MM.1S (cell line): ENCODE data around the gene DYNC1I1.

Experiments
- DNase-seq: peaks from one replicate; pipeline ENCODE4 v3.0.0-alpha.2; 2015
- H2AFZ ChIP-seq: fragments of 300-600 bp; sonication (generic); 2 replicates; pipeline ENCODE4 v1.6.0; 2016; ENCODE audit warnings: antibody characterized with exemption, low read length
- H3F3A ChIP-seq: fragments of 300-600 bp; sonication (generic); 2 replicates; pipeline ENCODE4 v1.6.1; 2016; ENCODE audit warnings: mild to moderate bottlenecking, antibody characterized with exemption, low read length, moderate library complexity, mixed read lengths; ENCODE audit not compliant: insufficient read depth
- H3K27ac ChIP-seq: fragments of 300-600 bp; sonication (generic); 2 replicates; pipeline ENCODE4 v1.5.1; 2016; ENCODE audit warnings: mild to moderate bottlenecking, low read length
- H3K27me3 ChIP-seq: fragments of 300-600 bp; sonication (generic); replicated peaks from 2 replicates; pipeline ENCODE4 v1.6.0; 2016; ENCODE audit warnings: low read length; ENCODE audit not compliant: insufficient read depth
- H3K36me3 ChIP-seq: fragments of 300-600 bp; sonication (generic); replicated peaks from 2 replicates; pipeline ENCODE4 v1.6.1; 2016; ENCODE audit warnings: mild to moderate bottlenecking, low read length, mixed read lengths; ENCODE audit not compliant: insufficient read depth
- H3K4me1 ChIP-seq: fragments of 300-600 bp; sonication (generic); 2 replicates; pipeline ENCODE4 v1.6.1; 2016; ENCODE audit warnings: low read length, mixed read lengths
- H3K4me2 ChIP-seq: fragments of 300-600 bp; sonication (generic); 2 replicates; pipeline ENCODE4 v1.6.0; 2016; ENCODE audit warnings: low read depth, low read length
- H3K4me3 ChIP-seq: fragments of 300-600 bp; sonication (generic); 2 replicates; pipeline ENCODE4 v1.5.1; 2016; ENCODE audit warnings: low read length, mixed read lengths
- H3K79me2 ChIP-seq: fragments of 300-600 bp; sonication (generic); 2 replicates; pipeline ENCODE4 v1.6.1; 2016; ENCODE audit warnings: mixed run types, low read length, mixed read lengths
- H3K9ac ChIP-seq: fragments of 300-600 bp; sonication (generic); 2 replicates; pipeline ENCODE4 v1.6.1; 2016; ENCODE audit warnings: low read length, mixed read lengths
- H3K9me2 ChIP-seq: fragments of 300-600 bp; sonication (generic); replicated peaks from 2 replicates; pipeline ENCODE4 v1.6.1; 2016; ENCODE audit warnings: mild to moderate bottlenecking, low read length, mixed read lengths; ENCODE audit not compliant: insufficient read depth
- H3K9me3 ChIP-seq: fragments of 300-600 bp; sonication (generic); replicated peaks from 2 replicates; pipeline ENCODE4 v1.6.1; 2016; ENCODE audit warnings: mild to moderate bottlenecking, low read length, mixed read lengths; ENCODE audit not compliant: insufficient read depth
- H4K20me1 ChIP-seq: fragments of 300-600 bp; sonication (generic); 2 replicates; pipeline ENCODE4 v1.6.1; 2016; ENCODE audit warnings: mild to moderate bottlenecking, low read length, moderate library complexity, mixed read lengths; ENCODE audit not compliant: insufficient read depth
- EZH2 ChIP-seq: fragments of 300-600 bp; sonication (generic); optimal IDR thresholded peaks from 2 replicates; pipeline ENCODE3; 2017; ENCODE audit warnings: low read depth, mild to moderate bottlenecking, antibody characterized with exemption, low read length, mixed read lengths
- EZH2phosphoT487 ChIP-seq: fragments of 300-600 bp; sonication (generic); IDR thresholded peaks from 2 replicates; pipeline ENCODE4 v1.6.1; 2018; ENCODE audit warnings: antibody characterized with exemption, low read length
- TF ChIP-seq, protein P1 (sequence below): fragments of 300-600 bp; sonication (generic); IDR thresholded peaks from 2 replicates; pipeline ENCODE4 v1.5.1; 2016; ENCODE audit warnings: antibody characterized with exemption, low read length, mixed read lengths

DYNC1I1 gene

GRCh38 chr7:96102096-96102811 lies 329.9 kb downstream of the DYNC1I1 start:
- no peaks in the 10 kb centered on the region for H3K9me2 ChIP-seq
- no peak for DNase-seq
- H3K27ac ChIP-seq, result no peak overlapping the region
- no peaks in the 10 kb centered on the region for H3K36me3 ChIP-seq
- H3K4me1 ChIP-seq, result no peaks in the 10 kb centered on the region
- H3K79me2 ChIP-seq, result no peaks in the 10 kb centered on the region
- no peaks in the 10 kb centered on the region for H4K20me1 ChIP-seq
- no peak overlapping the region for H2AFZ ChIP-seq
- H3K9ac ChIP-seq, result no peak overlapping the region
- no peak overlapping the region for H3K4me3 ChIP-seq
- no peak for TF ChIP-seq EZH2
- TF ChIP-seq, protein P1, sequence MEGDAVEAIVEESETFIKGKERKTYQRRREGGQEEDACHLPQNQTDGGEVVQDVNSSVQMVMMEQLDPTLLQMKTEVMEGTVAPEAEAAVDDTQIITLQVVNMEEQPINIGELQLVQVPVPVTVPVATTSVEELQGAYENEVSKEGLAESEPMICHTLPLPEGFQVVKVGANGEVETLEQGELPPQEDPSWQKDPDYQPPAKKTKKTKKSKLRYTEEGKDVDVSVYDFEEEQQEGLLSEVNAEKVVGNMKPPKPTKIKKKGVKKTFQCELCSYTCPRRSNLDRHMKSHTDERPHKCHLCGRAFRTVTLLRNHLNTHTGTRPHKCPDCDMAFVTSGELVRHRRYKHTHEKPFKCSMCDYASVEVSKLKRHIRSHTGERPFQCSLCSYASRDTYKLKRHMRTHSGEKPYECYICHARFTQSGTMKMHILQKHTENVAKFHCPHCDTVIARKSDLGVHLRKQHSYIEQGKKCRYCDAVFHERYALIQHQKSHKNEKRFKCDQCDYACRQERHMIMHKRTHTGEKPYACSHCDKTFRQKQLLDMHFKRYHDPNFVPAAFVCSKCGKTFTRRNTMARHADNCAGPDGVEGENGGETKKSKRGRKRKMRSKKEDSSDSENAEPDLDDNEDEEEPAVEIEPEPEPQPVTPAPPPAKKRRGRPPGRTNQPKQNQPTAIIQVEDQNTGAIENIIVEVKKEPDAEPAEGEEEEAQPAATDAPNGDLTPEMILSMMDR, result no peak
- no peak for TF ChIP-seq EZH2phosphoT487
- no peaks in the 10 kb centered on the region for H3F3A ChIP-seq
- no peaks in the 10 kb centered on the region for H3K9me3 ChIP-seq
- no peak overlapping the region for H3K4me2 ChIP-seq
- no peaks in the 10 kb centered on the region for H3K27me3 ChIP-seq

DNA sequence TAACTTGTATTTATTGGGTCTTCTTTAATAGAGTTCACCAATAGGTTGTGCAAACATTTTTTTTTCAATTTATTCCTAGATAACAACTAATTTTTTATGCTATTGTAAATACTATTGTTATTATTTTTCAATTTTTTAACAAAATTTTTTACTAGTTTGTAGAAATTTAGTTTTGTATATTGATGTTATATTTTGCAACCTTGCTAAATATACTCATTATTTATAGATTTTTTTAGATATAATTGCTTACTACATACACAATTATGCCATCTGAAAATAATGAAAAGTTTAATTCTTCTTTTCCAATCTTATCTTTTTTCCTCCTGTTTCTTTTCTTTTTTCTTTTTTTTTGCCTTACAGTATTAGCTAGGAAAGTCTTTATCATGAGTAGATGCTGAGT lies 332.6 kb downstream of the DYNC1I1 start:
- TF ChIP-seq, protein P1, result no peak
- TF ChIP-seq EZH2 (no peak), EZH2phosphoT487 (no peak)
- H3K27ac ChIP-seq, result no peak overlapping the region
- no peak overlapping the region for H3K4me3 ChIP-seq
- no peaks in the 10 kb centered on the region for H4K20me1 ChIP-seq
- no peaks in the 10 kb centered on the region for H3K27me3 ChIP-seq
- no peaks in the 10 kb centered on the region for H3K4me1 ChIP-seq
- H2AFZ ChIP-seq, result no peak overlapping the region
- no peaks in the 10 kb centered on the region for H3K9me2 ChIP-seq
- no peak for DNase-seq
- H3K9ac ChIP-seq, result no peak overlapping the region
- no peaks in the 10 kb centered on the region for H3F3A ChIP-seq
- H3K36me3 ChIP-seq, result no peaks in the 10 kb centered on the region
- no peak overlapping the region for H3K4me2 ChIP-seq
- no peaks in the 10 kb centered on the region for H3K9me3 ChIP-seq
- no peaks in the 10 kb centered on the region for H3K79me2 ChIP-seq

GRCh38 chr7:96111405-96111804 lies 339.1 kb downstream of the DYNC1I1 start:
- DNase-seq, result no peak
- no peak overlapping the region for H3K9ac ChIP-seq
- no peaks in the 10 kb centered on the region for H3K9me3 ChIP-seq
- H3K9me2 ChIP-seq, result no peaks in the 10 kb centered on the region
- no peaks in the 10 kb centered on the region for H4K20me1 ChIP-seq
- TF ChIP-seq, protein P1, result no peak
- no peak for TF ChIP-seq EZH2
- no peak for TF ChIP-seq EZH2phosphoT487
- H3K36me3 ChIP-seq, result no peaks in the 10 kb centered on the region
- no peak overlapping the region for H3K4me3 ChIP-seq
- H3K27ac ChIP-seq, result no peak overlapping the region
- no peaks in the 10 kb centered on the region for H3F3A ChIP-seq
- no peak overlapping the region for H2AFZ ChIP-seq
- H3K4me2 ChIP-seq, result no peak overlapping the region
- no peaks in the 10 kb centered on the region for H3K4me1 ChIP-seq
- no peaks in the 10 kb centered on the region for H3K27me3 ChIP-seq
- H3K79me2 ChIP-seq, result no peaks in the 10 kb centered on the region
